ENCODE results near the gene ZFAND2B.
A peak's percentile ranks its signal among the peaks of the same experiment; 100 is the strongest.
"Not testable (repeated sequence)": the region's sequence is repeated elsewhere in the genome, so short reads cannot be mapped to it uniquely, and the experiment has no call there.

ZFAND2B gene

DNA sequence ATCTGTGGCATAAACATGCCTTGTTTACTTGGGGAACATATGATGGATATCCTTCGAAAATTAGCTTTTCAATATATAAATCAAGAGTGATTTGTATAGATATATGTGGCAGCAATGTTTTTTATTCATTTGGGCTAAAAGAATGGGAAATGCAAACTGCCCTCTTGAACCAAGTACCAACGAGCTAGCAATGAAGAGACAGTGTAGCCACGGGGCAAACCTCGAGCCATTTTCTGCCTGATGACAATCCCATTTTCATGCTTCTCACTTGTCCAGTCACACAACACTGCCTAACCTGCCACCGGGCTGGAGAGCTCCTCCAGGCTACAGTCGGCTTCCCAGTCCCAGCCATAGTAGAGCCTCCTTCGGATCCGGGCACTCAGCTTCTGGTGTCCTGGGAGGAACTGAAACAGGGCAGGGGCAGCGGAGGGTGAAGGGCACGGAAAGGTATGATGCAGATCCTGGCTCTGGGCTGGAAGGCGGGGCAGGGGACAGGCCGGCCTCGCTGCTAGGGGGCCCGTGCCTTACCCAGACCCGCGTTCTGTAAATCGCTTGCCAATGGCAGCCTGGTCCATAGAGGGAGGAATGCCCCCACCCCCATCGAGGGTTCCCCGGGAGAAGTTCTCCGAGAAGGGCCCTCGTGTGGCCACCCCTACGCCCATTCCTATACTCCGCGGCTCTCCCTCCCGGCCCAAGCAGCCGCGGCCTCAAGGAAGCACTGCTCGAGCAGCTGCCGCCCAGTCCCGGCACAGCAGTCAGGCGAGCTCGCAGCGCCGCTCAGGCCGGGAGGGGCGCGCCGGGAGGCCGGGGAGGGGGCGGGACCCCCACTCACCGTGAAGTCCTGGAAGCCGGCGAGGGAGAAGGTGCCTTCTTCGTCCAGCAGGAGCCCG lies 30.4 kb upstream of the ZFAND2B start:
- peak; percentile 63 for DNase-seq

GRCh38 chr2:219176818-219177551 lies 29.6 kb upstream of the ZFAND2B start, which contains the start of gene CNPPD1:
Gene CNPPD1 (minus strand): TSS chr2:219176925. CDS start chr2:219176828, 97 bp downstream.
- peak; percentile 89 for DNase-seq

GRCh38 chr2:219177552-219178376 lies 28.8 kb upstream of the ZFAND2B start, which contains the start of gene RETREG2:
Gene RETREG2 (plus strand): TSS chr2:219178275. CDS start chr2:219178353, 78 bp downstream.
- peak; percentile 89 for DNase-seq

DNA sequence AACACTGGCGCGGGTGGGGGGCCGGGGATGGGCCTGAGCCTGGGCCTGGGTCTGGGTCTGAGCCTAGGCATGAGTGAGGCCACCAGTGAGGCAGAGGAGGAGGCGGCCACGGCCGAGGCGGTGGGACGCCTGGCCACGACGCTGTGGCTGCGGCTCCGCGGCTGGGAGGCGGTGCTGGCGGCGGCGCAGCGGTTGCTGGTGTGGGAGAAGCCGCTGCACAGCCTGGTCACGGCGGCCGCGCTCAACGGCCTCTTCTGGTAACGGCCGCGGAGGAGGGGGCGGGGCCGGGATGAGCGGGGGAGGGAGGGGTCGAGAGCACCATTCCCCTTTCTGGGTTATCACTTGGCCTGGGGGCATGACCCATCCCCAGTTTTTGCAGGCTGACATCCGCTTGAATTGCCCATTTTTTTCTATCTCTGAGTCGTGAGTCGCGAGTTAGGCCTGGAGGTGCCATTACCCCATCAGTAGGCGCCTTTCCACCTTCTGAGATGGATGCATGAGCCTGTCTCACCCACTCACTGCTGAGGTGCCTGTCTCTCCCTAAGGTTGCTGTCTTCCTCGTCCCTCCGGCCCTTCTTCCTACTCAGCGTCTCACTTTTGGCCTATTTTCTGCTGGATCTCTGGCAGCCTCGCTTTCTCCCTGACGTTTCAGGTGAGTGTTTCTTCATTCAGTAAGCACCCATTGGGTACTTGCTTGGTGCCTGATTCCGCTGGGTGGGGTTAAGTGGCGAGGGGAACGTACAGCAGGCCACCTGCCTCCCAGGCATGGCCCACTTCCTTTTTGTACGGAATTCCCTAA lies 28.0 kb upstream of the ZFAND2B start:
- DNase-seq: peak; percentile 26

GRCh38 chr2:219179601-219180465 lies 26.7 kb upstream of the ZFAND2B start:
- no peak for DNase-seq

GRCh38 chr2:219180961-219181360 lies 25.6 kb upstream of the ZFAND2B start:
- DNase-seq: no peak

DNA sequence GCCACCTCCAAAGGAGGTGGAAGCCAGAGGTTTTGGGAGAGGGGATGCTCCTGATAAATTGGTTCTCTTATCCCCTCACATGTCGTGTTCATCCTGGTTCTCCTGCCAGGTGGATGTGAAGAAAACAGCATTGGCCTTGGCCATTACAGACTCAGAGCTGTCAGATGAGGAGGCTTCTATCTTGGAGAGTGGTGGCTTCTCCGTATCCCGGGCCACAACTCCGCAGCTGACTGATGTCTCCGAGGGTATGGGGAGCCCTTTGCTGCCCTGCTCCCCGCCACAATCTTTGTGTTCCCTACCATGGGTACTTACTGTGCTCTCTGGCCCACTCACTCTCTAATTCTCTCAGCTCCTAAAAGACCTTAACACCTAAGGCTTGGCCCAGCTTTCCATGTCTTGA lies 25.1 kb upstream of the ZFAND2B start:
- no peak for DNase-seq

- peak; percentile 51 for DNase-seq
These were observed 24.0 kb upstream of the ZFAND2B start for GRCh38 chr2:219182331-219183150.

DNA sequence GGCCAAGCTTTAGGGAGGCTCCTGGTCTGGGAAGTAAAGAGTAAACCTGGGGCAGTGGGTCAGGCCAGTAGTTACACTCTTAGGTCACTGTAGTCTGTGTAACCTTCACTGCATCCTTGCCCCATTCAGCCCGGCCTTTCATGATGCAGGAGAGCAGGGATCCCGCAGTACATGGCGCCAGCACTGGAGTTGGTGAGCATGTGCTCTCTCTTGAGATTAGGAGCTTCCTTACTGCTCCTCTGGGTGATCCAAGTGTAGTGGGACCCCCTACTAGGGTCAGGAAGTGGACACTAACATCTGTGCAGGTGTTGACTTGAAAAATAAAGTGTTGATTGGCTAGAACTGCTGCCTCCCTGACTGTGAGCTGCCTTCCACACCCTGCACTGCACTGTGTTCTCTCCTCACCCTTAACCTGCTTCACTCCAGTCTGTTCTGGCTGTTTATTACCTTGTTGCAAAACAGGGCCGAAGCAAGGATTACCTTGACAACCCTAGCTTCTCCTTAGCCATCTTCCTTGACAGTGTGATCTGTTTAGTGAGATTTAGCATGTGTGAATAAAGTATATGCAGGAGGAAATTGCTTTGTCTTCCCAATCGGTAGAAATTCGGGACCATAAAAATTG lies 23.3 kb upstream of the ZFAND2B start:
- no peak for DNase-seq

GRCh38 chr2:219184121-219184520 lies 22.5 kb upstream of the ZFAND2B start:
- DNase-seq: no peak

- DNase-seq: no peak
These were observed 19.7 kb upstream of the ZFAND2B start for GRCh38 chr2:219186754-219187456.

- DNase-seq: no peak
These were observed 9.2 kb upstream of the ZFAND2B start for GRCh38 chr2:219197388-219197787.

DNA sequence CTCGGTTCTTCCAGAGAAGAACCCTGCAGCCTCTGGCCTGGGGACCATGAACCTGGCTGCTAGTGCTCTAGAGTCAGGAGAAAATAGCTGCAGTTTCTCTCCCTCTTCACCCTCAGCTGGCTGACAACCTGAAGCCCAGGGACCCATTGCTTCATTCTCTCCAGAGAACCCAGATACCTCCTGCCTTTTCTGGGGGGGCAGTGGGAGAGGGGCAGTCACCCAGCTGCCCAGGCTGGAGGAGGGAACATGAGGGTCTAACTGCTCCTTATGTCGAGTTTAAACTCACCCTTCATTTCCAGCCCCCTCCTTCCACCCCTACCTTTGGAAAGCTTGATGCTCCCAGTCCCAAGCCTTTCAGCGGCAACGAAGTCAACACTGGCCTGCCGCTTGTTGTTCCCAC lies 7.6 kb upstream of the ZFAND2B start:
- DNase-seq: no peak

GRCh38 chr2:219199470-219200211 lies 6.9 kb upstream of the ZFAND2B start:
- no peak for DNase-seq

DNA sequence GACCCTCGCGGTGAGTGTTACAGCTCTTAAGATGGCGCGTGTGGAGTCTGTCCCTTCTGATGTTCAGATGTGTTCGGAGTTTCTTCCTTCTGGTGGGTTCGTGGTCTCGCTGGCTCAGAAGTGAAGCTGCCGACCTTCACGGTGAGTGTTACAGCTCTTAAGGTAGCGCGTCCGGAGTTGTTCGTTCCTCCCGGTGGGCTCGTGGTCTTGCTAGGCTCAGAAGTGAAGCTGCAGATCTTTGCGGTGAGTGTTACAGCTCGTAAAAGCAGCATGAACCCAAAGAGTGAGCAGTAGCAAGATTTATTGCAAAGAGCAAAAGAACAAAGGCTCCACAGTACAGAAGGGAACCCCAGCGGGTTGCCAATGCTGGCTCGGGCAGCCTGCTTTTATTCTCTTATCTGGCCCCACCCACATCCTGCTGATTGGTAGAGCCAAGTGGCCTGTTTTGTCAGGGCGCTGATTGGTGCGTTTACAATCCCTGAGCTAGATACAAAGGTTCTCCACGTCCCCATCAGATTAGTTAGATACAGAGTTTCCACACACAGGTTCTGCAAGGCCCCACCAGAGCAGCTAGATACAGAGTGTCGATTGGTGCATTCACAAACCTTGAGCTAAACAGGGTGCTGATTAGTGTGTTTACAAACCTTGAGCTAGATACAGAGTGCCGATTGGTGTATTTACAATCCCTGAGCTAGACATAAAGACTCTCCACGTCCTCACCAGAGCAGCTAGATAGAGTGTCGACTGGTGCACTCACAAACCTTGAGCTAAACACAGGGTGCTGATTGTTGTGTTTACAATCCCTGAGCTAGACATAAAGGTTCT lies 5.9 kb upstream of the ZFAND2B start:
- not testable (repeated sequence) for DNase-seq

DNA sequence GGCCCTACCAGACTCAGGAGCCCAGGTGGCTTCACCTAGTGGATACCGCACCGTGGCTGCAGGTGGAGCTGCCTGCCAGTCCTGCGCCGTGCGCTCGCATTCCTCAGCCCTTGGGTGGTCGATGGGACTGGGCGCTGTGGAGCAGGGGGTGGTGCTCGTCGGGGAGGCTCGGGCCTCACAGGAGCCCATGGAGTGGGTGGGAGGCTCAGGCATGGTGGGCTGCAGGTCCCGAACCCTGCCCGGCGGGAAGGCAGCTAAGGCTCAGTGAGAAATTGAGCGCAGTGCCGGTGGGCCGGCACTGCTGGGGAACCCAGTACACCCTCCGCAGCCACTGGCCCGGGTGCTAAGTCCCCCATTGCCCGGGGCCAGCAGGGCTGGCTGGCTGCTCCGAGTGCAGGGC lies 5.3 kb upstream of the ZFAND2B start:
- not testable (repeated sequence) for DNase-seq
